NCI-H2107 (cell line): ENCODE results near the gene SLC36A1.

Experiments
- DNase-seq: peaks from one replicate; lab custom pipeline; 2025; lab: John Stamatoyannopoulos, UW

SLC36A1 gene

GRCh38 chr5:151534350-151534749 lies 86.9 kb downstream of the SLC36A1 start:
- no peak for DNase-seq

DNA sequence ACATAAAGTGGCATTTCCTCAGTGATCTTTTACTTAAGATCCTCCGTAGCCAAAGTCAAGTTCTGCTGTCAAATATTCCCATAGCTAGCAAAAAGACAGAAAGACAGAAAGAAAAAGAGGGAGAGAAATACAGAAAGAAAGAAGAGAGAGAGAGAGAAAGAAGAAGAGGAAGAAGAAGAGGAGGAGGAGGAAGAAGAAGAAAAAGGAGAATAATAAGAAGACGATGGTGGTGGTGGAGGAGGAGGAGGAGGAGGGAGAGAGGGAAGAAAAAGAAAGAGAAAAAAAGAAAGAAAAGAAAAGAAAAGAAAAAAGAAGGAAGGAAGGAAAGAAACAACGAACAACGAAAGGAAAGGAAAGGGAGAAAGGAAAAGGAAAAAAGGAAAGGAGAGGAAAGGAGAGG lies 89.6 kb downstream of the SLC36A1 start:
- no peak for DNase-seq

GRCh38 chr5:151541571-151541970 lies 94.2 kb downstream of the SLC36A1 start:
- no peak for DNase-seq
